ENCODE results near the gene LRRC3C.

DNA sequence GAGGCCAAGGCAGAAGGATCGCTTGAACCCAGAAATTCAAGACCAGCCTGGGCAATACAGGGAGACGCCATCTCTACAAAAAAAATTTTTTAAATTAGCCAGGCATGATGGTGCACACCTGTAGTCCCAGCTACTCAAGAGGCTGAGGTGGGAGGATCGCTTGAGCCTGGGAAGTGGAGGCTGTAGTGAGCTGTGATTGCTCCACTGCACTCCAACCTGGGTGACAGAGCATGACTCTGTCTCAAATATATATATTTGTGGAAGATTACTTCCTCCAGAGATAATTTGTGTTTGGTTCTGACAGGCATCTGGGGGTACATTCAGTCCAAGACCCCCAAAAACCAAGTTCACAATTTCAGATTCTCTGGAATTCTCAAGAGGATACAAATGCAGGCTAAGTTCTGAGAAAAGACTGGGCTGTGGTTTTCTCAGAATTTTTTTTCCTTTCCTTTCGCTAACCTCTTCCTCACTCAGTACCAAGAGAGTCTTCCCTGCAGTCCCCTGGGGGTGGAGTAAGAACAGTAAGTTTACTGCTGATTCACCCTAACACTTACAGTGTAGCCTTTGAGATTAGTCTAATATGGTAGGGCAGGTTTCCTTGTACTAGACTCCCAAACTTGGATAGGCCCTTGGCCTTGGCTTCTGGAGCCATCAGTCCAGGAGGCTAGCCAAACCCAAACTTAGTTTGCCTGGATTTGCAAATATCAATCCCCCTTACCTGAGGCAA is 24.2 kb upstream of the LRRC3C start:
- no peak for TF ChIP-seq TAF1 (IDR thresholded peaks at IDR 0.05; ENCODE audit: low read depth)
- no peak for TF ChIP-seq EP300 (IDR thresholded peaks at IDR 0.05; ENCODE audit: borderline replicate concordance)
- TF ChIP-seq, protein P1, sequence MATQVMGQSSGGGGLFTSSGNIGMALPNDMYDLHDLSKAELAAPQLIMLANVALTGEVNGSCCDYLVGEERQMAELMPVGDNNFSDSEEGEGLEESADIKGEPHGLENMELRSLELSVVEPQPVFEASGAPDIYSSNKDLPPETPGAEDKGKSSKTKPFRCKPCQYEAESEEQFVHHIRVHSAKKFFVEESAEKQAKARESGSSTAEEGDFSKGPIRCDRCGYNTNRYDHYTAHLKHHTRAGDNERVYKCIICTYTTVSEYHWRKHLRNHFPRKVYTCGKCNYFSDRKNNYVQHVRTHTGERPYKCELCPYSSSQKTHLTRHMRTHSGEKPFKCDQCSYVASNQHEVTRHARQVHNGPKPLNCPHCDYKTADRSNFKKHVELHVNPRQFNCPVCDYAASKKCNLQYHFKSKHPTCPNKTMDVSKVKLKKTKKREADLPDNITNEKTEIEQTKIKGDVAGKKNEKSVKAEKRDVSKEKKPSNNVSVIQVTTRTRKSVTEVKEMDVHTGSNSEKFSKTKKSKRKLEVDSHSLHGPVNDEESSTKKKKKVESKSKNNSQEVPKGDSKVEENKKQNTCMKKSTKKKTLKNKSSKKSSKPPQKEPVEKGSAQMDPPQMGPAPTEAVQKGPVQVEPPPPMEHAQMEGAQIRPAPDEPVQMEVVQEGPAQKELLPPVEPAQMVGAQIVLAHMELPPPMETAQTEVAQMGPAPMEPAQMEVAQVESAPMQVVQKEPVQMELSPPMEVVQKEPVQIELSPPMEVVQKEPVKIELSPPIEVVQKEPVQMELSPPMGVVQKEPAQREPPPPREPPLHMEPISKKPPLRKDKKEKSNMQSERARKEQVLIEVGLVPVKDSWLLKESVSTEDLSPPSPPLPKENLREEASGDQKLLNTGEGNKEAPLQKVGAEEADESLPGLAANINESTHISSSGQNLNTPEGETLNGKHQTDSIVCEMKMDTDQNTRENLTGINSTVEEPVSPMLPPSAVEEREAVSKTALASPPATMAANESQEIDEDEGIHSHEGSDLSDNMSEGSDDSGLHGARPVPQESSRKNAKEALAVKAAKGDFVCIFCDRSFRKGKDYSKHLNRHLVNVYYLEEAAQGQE (IDR thresholded peaks at IDR 0.05; ENCODE audit: low read depth): no peak
- TF ChIP-seq FOXM1 (IDR thresholded peaks at IDR 0.05; ENCODE audit: borderline replicate concordance, low read depth): no peak
- TF ChIP-seq, protein P2, sequence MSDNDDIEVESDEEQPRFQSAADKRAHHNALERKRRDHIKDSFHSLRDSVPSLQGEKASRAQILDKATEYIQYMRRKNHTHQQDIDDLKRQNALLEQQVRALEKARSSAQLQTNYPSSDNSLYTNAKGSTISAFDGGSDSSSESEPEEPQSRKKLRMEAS (IDR thresholded peaks at IDR 0.05): no peak
- TF ChIP-seq NFIC (IDR thresholded peaks at IDR 0.05): no peak
